ENCODE results near the gene ACOX3.

GRCh38 chr4:8388528-8388870 is 52.0 kb downstream of the ACOX3 start:
- TF ChIP-seq POLR2AphosphoS5 (IDR thresholded peaks at IDR 0.05; ENCODE audit: control insufficient read depth, insufficient read depth, low read depth, low read length) (no peak), PATZ1 (CRISPR knock-in tag; IDR thresholded peaks at IDR 0.05; ENCODE audit: borderline replicate concordance) (no peak)

Measured in K562 (cell line).